Smooth muscle cell (in vitro differentiated cells): ENCODE measurements around the gene SLC5A10. TPM values are rescaled to one million over a fixed set of nuclear protein-coding genes. Genes with fewer than 3 reads are reported as not detected.

Experiments
- DNase-seq: peaks from one replicate; lab custom pipeline; 2025; ENCODE audit not compliant: unreplicated experiment; lab: John Stamatoyannopoulos, UW
- H2AFZ ChIP-seq: fragments of 200-600 bp; sonication (generic); 2 replicates; pipeline ENCODE4 v1.6.0; 2016; ENCODE audit warnings: antibody characterized with exemption, low read depth, mild to moderate bottlenecking
- H3F3A ChIP-seq: fragments of 200-600 bp; sonication (generic); 2 replicates; pipeline ENCODE4 v1.6.0; 2017; ENCODE audit warnings: antibody characterized with exemption, low read depth
- H3K27ac ChIP-seq: fragments of 200-600 bp; sonication (generic); 2 replicates; pipeline ENCODE4 v1.5.1; 2016; ENCODE audit warnings: low read depth, mild to moderate bottlenecking
- H3K27me3 ChIP-seq: fragments of 200-600 bp; sonication (generic); 2 replicates; pipeline ENCODE4 v1.6.1; 2016; ENCODE audit warnings: low read depth, mild to moderate bottlenecking
- H3K36me3 ChIP-seq: fragments of 200-600 bp; sonication (generic); 2 replicates; pipeline ENCODE4 v1.5.1; 2016; ENCODE audit warnings: low read depth
- H3K4me1 ChIP-seq: fragments of 200-600 bp; sonication (generic); 2 replicates; pipeline ENCODE4 v1.5.1; 2016; ENCODE audit warnings: low read depth
- H3K4me2 ChIP-seq: fragments of 200-600 bp; sonication (generic); 2 replicates; pipeline ENCODE4 v1.6.0; 2016; ENCODE audit warnings: mild to moderate bottlenecking
- H3K4me3 ChIP-seq: fragments of 200-600 bp; sonication (generic); 2 replicates; pipeline ENCODE4 v1.5.1; 2016; ENCODE audit warnings: mild to moderate bottlenecking
- H3K79me2 ChIP-seq: fragments of 200-600 bp; sonication (generic); 2 replicates; pipeline ENCODE4 v1.6.0; 2016; ENCODE audit warnings: low read depth, mild to moderate bottlenecking
- H3K9ac ChIP-seq: fragments of 200-600 bp; sonication (generic); 2 replicates; pipeline ENCODE4 v1.6.0; 2016; ENCODE audit warnings: low read depth
- H3K9me3 ChIP-seq: fragments of 200-600 bp; sonication (generic); replicated peaks from 2 replicates; pipeline ENCODE4 v1.5.1; 2016; ENCODE audit warnings: low read depth
- H4K20me1 ChIP-seq: fragments of 200-600 bp; sonication (generic); 2 replicates; pipeline ENCODE4 v1.6.0; 2016; ENCODE audit warnings: low read depth
- WGBS: methylation state at CpG from one replicate; pipeline ENCODE4 v1.1.7; 2016; ENCODE audit warnings: low lambda C conversion rate; 5-methylcytosine and 5-hydroxymethylcytosine counted together
- polyA plus RNA-seq: library from polyadenylated mRNA; unstranded; fragments of >200 nt; fragmentation: Nextera tagmentation; extraction: Ambion mirVana; gene quantifications from 2 replicates; pipeline ENCODE4 v1.2.1, GENCODE V29; 2016
- total RNA-seq: library from RNA; depleted of rRNA; stranded (reverse); fragments of >200 nt; gene quantifications from 2 replicates; pipeline ENCODE4 v1.2.3, GENCODE V29; 2014
- TF ChIP-seq, protein P1 (sequence below): fragments of 200-600 bp; sonication (generic); IDR thresholded peaks from 2 replicates; pipeline ENCODE4 v1.5.1; 2017; ENCODE audit warnings: borderline replicate concordance, mild to moderate bottlenecking, antibody characterized with exemption; ENCODE audit not compliant: insufficient read depth, poor library complexity, severe bottlenecking

SLC5A10 gene
- total and polyA plus RNA-seq, 2 experiments from 2014 or later = not detected

DNA sequence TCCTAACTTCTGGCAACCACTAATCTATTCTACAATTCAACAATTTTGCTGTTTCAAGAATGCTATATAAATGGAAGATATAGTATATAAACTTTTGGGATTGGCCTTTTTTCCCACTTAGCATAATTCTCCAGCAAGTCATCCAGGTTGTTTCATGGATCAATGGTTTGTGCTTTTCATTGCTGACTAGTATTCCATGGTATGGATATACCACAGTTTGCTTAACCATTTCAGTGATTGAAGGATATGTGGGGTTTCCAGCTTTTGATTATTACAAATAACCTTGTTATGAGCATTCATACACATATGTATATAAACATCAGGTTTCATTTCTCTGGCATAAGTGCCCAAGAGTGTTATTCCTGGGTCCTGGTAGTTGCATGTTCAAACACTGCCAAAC is 54.7 kb downstream of the SLC5A10 start:
- Histone ChIP-seq H3F3A (peaks cover 4% of the 10 kb centered on the region), H2AFZ (no peak overlapping the region), H3K79me2 (peaks cover 2% of the 10 kb centered on the region), H3K27me3 (no peaks in the 10 kb centered on the region), H3K9me3 (no peaks in the 10 kb centered on the region), H3K36me3 (no peaks in the 10 kb centered on the region), H3K4me2 (no peak overlapping the region), H4K20me1 (peaks cover 22% of the 10 kb centered on the region), H3K9ac (no peak overlapping the region), H3K4me3 (no peak overlapping the region), H3K4me1 (peaks cover 13% of the 10 kb centered on the region), H3K27ac (no peak overlapping the region)
- TF ChIP-seq, protein P1, sequence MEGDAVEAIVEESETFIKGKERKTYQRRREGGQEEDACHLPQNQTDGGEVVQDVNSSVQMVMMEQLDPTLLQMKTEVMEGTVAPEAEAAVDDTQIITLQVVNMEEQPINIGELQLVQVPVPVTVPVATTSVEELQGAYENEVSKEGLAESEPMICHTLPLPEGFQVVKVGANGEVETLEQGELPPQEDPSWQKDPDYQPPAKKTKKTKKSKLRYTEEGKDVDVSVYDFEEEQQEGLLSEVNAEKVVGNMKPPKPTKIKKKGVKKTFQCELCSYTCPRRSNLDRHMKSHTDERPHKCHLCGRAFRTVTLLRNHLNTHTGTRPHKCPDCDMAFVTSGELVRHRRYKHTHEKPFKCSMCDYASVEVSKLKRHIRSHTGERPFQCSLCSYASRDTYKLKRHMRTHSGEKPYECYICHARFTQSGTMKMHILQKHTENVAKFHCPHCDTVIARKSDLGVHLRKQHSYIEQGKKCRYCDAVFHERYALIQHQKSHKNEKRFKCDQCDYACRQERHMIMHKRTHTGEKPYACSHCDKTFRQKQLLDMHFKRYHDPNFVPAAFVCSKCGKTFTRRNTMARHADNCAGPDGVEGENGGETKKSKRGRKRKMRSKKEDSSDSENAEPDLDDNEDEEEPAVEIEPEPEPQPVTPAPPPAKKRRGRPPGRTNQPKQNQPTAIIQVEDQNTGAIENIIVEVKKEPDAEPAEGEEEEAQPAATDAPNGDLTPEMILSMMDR = no peak
- DNase-seq = no peak

- TF ChIP-seq, protein P1 = no peak
- no peak overlapping the region for H3K4me3 ChIP-seq
- H3K9ac ChIP-seq = no peak overlapping the region
- H3K4me2 ChIP-seq = no peak overlapping the region
- no peaks in the 10 kb centered on the region for H3K36me3 ChIP-seq
- H2AFZ ChIP-seq = no peak overlapping the region
- no peaks in the 10 kb centered on the region for H3K27me3 ChIP-seq
- no peaks in the 10 kb centered on the region for H4K20me1 ChIP-seq
- H3K9me3 ChIP-seq = no peaks in the 10 kb centered on the region
- WGBS = 80% methylated on average over 10 of the region's 12 CpGs
- no peak for DNase-seq
- no peaks in the 10 kb centered on the region for H3K79me2 ChIP-seq
- peaks cover 4% of the 10 kb centered on the region for H3F3A ChIP-seq
- H3K4me1 ChIP-seq = no peaks in the 10 kb centered on the region
- no peak overlapping the region for H3K27ac ChIP-seq
Measured at GRCh38 chr17:19009970-19010369, 58.0 kb downstream of the SLC5A10 start.

DNA sequence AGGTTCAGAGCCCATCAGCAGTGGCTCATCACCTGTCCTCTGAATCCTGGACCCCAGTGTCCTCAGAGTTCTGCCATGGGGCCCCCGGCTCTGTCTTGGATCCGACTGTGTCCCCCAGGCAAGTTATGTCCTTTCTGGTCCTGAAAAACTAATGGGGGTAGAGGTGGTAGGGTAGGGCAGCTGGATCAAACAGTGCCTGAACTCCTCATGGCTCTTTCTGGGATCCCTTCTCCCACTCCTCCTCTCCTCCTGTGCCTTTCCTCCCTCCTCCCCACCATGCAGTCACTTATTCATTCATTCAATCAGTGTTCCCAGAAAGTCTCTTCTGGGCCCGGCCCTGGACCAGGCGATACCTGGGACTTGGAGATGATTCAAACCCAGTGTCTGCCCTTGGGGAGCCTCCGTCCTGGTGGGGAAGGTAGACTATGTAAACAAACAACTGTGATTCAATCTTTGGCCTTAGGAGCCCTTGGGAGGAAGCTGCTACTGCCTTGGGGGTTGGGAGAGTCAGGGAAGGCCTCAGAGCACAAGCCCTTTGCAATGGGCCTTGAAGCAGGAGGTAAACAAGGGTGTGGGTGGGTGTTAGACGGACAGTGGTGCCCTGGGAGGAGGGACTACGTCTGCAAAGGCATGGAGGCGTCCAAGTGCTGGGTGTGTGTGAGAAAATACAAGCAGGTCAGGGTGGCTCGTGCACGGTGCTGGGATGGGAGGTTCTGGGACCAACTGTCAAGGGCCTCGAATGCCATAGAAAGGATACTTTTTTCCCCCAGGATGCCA is 59.0 kb downstream of the SLC5A10 start:
- no peaks in the 10 kb centered on the region for H3K9me3 ChIP-seq
- no peaks in the 10 kb centered on the region for H3K36me3 ChIP-seq
- H2AFZ ChIP-seq = no peak overlapping the region
- no peaks in the 10 kb centered on the region for H3K4me1 ChIP-seq
- H3K27ac ChIP-seq = no peak overlapping the region
- TF ChIP-seq, protein P1 = no peak
- WGBS = 60% methylated on average over 11 of the region's 11 CpGs
- no peaks in the 10 kb centered on the region for H3K27me3 ChIP-seq
- no peaks in the 10 kb centered on the region for H4K20me1 ChIP-seq
- H3K4me3 ChIP-seq = no peak overlapping the region
- no peak overlapping the region for H3K4me2 ChIP-seq
- no peaks in the 10 kb centered on the region for H3K79me2 ChIP-seq
- H3F3A ChIP-seq = peaks cover 4% of the 10 kb centered on the region
- DNase-seq = no peak
- no peak overlapping the region for H3K9ac ChIP-seq

- Histone ChIP-seq H3K4me2 (no peak overlapping the region), H3K9ac (no peak overlapping the region), H3K27ac (no peak overlapping the region), H3K9me3 (no peaks in the 10 kb centered on the region), H4K20me1 (no peaks in the 10 kb centered on the region), H3K4me1 (no peaks in the 10 kb centered on the region), H2AFZ (no peak overlapping the region), H3K27me3 (no peaks in the 10 kb centered on the region), H3F3A (peaks cover 2% of the 10 kb centered on the region), H3K36me3 (no peaks in the 10 kb centered on the region), H3K4me3 (no peak overlapping the region), H3K79me2 (no peaks in the 10 kb centered on the region)
- 93% methylated on average over 6 of the region's 6 CpGs for WGBS
- TF ChIP-seq, protein P1 = no peak
- DNase-seq = no peak
Measured at GRCh38 chr17:19011581-19011980, 59.6 kb downstream of the SLC5A10 start.
